Measurements from ENCODE around the gene BCL2L12. TPM values are rescaled to one million over a fixed set of nuclear protein-coding genes. Genes with fewer than 3 reads are reported as not detected.
"Not testable (repeated sequence)": the region's sequence is repeated elsewhere in the genome, so short reads cannot be mapped to it uniquely, and the experiment has no call there.

BCL2L12 gene
- total RNA-seq, result 11.5 TPM
- long read RNA-seq, partial matches to known transcripts, result 2 of 6 reads
- long read RNA-seq, other reads (novel, unspliced or antisense), result 1 of 6 reads

GRCh38 chr19:49665351-49666119 is at the start of gene BCL2L12, which contains the start of gene IRF3:
BCL2L12 (plus strand) TSS chr19:49665933; CDS start chr19:49666693, 760 bp downstream.
IRF3 (minus strand) TSS chr19:49665857; CDS start chr19:49664838, 1,019 bp downstream.
- ATAC-seq (peak; percentile 91), DNase-seq (peak; percentile 98)
- intact Hi-C loops (cut with micrococcal nuclease), result no loop called here

GRCh38 chr19:49616532-49616931 is 49.2 kb upstream of the BCL2L12 start:
- intact Hi-C loops (cut with micrococcal nuclease), result no loop called here
- DNase-seq (no peak), ATAC-seq (no peak)

GRCh38 chr19:49616945-49617344 is 48.8 kb upstream of the BCL2L12 start:
- no peak for DNase-seq
- no peak for ATAC-seq
- intact Hi-C loops (cut with micrococcal nuclease), result no loop called here

- intact Hi-C loops (cut with micrococcal nuclease); DNase-seq; ATAC-seq: not testable (repeated sequence)
These were observed 47.9 kb upstream of the BCL2L12 start for GRCh38 chr19:49617860-49618259.

- intact Hi-C loops (cut with micrococcal nuclease), result no loop called here
- DNase-seq, result no peak
- no peak for ATAC-seq
These were observed 40.5 kb upstream of the BCL2L12 start for GRCh38 chr19:49624967-49625910.

- DNase-seq (no peak), ATAC-seq (no peak)
- intact Hi-C loops (cut with micrococcal nuclease), result no loop called here
These were observed 39.5 kb upstream of the BCL2L12 start for GRCh38 chr19:49626226-49626625.

- DNase-seq (no peak), ATAC-seq (no peak)
- intact Hi-C loops (cut with micrococcal nuclease), result no loop called here
These were observed 36.1 kb upstream of the BCL2L12 start for GRCh38 chr19:49629659-49630058.

- intact Hi-C loops (cut with micrococcal nuclease), result no loop called here
- DNase-seq, result no peak
- peak; percentile 21 for ATAC-seq
These were observed 34.6 kb upstream of the BCL2L12 start for GRCh38 chr19:49631014-49631588.

GRCh38 chr19:49631610-49632192 is 34.0 kb upstream of the BCL2L12 start:
- no peak for DNase-seq
- intact Hi-C loops (cut with micrococcal nuclease), result no loop called here
- no peak for ATAC-seq

GRCh38 chr19:49632576-49632975 is 33.2 kb upstream of the BCL2L12 start:
- no peak for ATAC-seq
- intact Hi-C loops (cut with micrococcal nuclease), result no loop called here
- no peak for DNase-seq

- ATAC-seq; intact Hi-C loops (cut with micrococcal nuclease): not testable (repeated sequence)
These were observed 32.5 kb upstream of the BCL2L12 start for GRCh38 chr19:49633273-49633672.

GRCh38 chr19:49635530-49636232 is 30.1 kb upstream of the BCL2L12 start:
- intact Hi-C loops (cut with micrococcal nuclease), result no loop called here
- DNase-seq, result no peak
- ATAC-seq, result no peak

More at GRCh38 chr19:49633273-49633672, 32.5 kb upstream of the BCL2L12 start:
- not testable (repeated sequence) for DNase-seq

GRCh38 chr19:49636233-49636932 is 29.4 kb upstream of the BCL2L12 start:
- DNase-seq (no peak), ATAC-seq (no peak)
- intact Hi-C loops (cut with micrococcal nuclease), result no loop called here

GRCh38 chr19:49637821-49638738 is 27.7 kb upstream of the BCL2L12 start:
- DNase-seq (peak; percentile 93), ATAC-seq (peak; percentile 12)
- intact Hi-C loops (cut with micrococcal nuclease), result no loop called here

GRCh38 chr19:49639401-49640112 is 26.2 kb upstream of the BCL2L12 start:
- no peak for ATAC-seq
- no peak for DNase-seq
- intact Hi-C loops (cut with micrococcal nuclease), result no loop called here

Data from left ventricle myocardium superior (tissue), 1 donor.